ENCODE measurements around the gene RASAL1.
"Not testable (repeated sequence)": the region's sequence is repeated elsewhere in the genome, so short reads cannot be mapped to it uniquely, and the experiment has no call there.

Gene RASAL1

DNA sequence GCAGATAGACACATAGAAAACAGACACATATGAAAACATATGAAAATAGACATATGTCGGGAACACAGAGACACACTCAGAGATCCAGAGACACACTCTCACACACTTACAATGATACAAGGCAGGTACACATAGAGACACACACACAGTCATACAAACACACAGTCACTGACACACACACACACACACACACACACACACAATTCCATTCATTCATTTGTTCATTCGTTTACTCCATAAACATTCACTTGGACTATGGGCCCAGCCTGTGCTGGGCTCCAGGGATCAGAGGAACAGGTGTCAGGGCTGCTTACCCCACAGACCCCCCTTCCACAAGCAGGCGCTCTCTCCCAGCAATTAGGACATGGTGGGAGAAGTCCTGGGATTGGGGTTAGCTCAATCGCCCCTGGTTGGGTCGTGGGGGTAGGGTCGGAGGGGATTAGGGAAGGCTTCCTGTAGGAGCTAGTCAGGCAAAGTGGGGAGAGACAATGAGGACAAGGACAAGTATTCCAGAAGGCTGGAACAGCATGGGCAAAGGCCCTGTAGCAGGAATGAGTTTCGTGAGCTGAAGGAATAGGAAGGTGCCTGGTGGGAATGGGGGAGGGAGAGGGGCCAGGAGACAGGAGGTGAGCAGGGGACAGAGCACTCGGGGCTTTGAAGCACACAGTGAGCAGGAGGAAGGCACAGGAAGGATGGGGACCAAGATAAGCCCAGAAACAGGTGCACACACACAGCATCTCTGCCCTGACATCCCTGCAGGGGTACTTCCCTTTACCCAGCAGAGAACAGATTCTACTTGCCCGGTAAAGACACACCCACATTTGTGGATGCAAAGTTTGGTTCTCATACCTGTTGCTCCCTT lies 6.5 kb downstream of the RASAL1 start:
- in situ Hi-C loops (cut with MboI; ENCODE audit: low pct_unique_long_range_greater_than_20kb, low sequenced_read_pairs), result no loop called here
- DNase-seq, result no peak

DNA sequence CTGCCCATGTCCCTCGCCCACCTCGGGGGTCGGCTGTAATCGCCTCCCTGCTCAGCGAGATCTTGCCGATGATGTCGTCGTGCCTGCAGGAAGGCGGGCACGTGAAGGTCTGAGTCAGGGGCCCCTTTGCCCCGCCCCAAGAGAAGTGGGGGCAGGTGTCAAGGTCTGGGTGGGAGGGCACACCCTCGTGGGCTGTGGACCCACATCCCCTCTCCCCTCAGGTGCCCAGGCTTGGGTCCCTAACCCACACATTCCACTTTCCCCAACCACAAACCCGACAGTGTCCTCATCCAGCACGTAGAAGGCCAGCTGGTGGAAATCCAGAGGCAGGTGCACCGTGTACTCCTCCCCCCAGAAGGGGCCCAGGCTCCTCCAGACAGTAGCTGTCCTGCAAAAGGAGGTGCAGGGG lies 7.8 kb downstream of the RASAL1 start:
- in situ Hi-C loops (cut with MboI; ENCODE audit: low pct_unique_long_range_greater_than_20kb, low sequenced_read_pairs), result no loop called here

DNA sequence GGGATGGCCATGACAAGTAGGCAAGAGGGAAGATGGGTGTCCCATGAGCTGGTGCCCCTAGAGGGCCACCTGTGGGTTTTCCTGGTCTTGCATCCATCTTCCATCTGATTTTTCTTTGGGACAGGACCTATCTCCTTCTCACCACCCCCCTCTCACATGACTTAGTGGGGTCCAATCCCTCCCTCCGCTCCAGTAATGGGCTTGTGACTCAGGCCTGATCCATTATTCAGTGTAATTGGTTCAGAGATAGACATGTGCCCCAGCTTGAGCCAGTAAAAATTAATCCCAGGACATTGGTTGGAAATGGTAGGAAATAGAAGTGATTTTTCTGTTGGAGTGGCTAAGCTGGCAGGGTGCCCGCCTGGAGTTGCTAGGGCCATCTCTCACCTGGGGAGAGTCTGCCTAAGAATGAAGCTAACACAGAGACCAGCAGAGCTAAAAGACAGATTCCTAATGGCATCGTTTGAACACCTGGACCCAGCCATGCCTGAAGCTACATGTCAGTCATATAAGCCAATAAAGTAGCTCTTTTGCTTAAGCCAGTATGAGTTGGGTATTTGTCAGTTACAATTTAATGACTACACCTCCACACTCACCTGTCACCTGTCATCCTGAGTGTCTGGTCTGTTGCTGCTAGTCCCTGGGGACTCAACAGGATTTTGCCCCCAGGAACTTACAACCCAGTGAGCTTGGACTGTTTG lies 14.7 kb downstream of the RASAL1 start:
- no peak for DNase-seq
- in situ Hi-C loops (cut with MboI; ENCODE audit: low pct_unique_long_range_greater_than_20kb, low sequenced_read_pairs), result no loop called here

More for the DNA sequence above, 7.8 kb downstream of the RASAL1 start:
- DNase-seq, result no peak

GRCh38 chr12:113119980-113120669 lies 15.4 kb downstream of the RASAL1 start:
- in situ Hi-C loops (cut with MboI; ENCODE audit: low pct_unique_long_range_greater_than_20kb, low sequenced_read_pairs), result no loop called here
- no peak for DNase-seq

- in situ Hi-C loops (cut with MboI; ENCODE audit: low pct_unique_long_range_greater_than_20kb, low sequenced_read_pairs), result no loop called here
- DNase-seq, result no peak
These were observed 17.4 kb downstream of the RASAL1 start for GRCh38 chr12:113118142-113118541.

DNA sequence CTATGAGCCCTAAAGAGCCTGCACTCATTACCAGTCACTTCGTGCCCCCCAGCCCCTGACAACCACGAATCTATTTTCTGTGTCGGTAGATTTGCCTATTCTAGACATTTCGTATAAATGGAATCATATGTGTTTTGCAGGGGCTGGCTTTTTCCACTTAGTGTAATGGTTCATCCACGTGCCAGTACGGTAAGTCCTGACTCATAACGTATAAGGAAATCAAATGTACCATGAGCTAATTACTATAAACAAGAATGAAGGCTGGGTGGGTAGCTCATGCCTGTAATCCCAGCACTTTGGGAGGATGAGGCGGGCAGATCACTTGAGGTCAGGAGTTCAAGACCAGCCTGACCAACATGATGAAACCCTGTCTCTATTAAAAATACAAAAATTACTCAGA lies 17.9 kb downstream of the RASAL1 start:
- in situ Hi-C loops (cut with MboI; ENCODE audit: low pct_unique_long_range_greater_than_20kb, low sequenced_read_pairs); DNase-seq: not testable (repeated sequence)

DNA sequence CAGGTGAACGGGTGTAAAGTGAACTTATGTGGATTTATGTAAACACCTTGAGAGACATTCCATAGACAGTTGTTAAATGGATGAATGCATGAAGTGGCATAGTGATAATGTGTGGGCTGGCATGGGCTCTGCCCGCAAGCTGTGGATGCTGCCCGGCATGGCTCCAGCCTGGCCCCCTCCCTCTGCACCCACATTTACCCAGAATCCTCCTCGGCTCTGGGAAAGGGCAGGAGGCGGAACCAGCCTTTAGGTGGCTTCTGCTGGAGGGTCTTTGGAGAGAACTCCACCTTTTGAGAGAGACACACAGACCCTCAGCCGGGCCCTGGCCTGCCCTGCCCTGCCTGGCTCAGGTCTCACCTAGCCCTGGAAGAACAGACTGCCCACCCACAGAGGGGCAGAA lies 18.7 kb downstream of the RASAL1 start:
- in situ Hi-C loops (cut with MboI; ENCODE audit: low pct_unique_long_range_greater_than_20kb, low sequenced_read_pairs), result no loop called here
- DNase-seq, result no peak

- in situ Hi-C loops (cut with MboI; ENCODE audit: low pct_unique_long_range_greater_than_20kb, low sequenced_read_pairs), result no loop called here
- DNase-seq, result no peak
These were observed 20.0 kb downstream of the RASAL1 start for GRCh38 chr12:113115455-113116126.

- no peak for DNase-seq
- in situ Hi-C loops (cut with MboI; ENCODE audit: low pct_unique_long_range_greater_than_20kb, low sequenced_read_pairs), result no loop called here
These were observed 20.9 kb downstream of the RASAL1 start for GRCh38 chr12:113114447-113115178.

DNA sequence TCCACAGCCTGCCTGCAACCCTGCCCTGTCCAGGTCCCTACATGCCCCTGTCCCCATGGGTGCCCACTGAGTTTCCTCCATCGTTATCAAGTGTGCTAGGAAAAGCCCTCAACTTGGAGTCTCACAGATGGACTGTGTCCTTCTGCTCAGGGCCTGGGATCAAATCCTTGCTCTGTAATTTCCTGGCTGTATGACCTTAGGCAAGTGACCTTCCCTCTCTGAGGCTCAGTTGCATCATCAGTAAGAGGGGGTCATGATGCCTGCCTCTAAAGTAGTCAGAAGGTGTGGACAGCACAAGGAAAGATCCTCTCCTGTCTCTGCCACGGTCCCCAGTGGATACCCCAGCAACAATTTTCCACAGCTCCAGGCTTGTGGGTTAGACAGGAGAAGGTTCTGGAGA lies 22.2 kb downstream of the RASAL1 start:
- DNase-seq, result no peak
- in situ Hi-C loops (cut with MboI; ENCODE audit: low pct_unique_long_range_greater_than_20kb, low sequenced_read_pairs), result no loop called here

- in situ Hi-C loops (cut with MboI; ENCODE audit: low pct_unique_long_range_greater_than_20kb, low sequenced_read_pairs), result no loop called here
- DNase-seq, result no peak
These were observed 23.3 kb downstream of the RASAL1 start for GRCh38 chr12:113112043-113112899.

DNA sequence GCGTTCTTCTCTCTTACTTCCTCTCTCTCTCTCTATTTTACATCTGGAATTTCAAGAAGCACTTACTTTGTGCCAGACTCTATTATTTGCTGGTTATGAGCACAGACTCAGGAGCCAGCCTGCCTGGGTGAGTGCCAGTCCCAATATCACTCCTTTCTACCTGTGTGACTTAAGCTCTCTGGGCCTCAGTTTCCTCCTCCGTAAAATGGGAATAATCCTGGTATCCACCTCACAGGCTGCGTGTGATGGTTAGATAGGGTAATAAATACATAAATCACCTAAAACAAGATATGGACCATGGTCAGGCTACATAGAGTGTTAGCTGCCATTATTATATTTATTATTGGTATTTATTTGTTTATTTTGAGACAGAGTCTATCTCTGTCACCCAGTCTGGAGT lies 24.3 kb downstream of the RASAL1 start:
- no peak for DNase-seq
- in situ Hi-C loops (cut with MboI; ENCODE audit: low pct_unique_long_range_greater_than_20kb, low sequenced_read_pairs), result no loop called here

GRCh38 chr12:113109872-113110599 lies 25.5 kb downstream of the RASAL1 start:
- no peak for DNase-seq
- in situ Hi-C loops (cut with MboI; ENCODE audit: low pct_unique_long_range_greater_than_20kb, low sequenced_read_pairs), result no loop called here

GRCh38 chr12:113109360-113109759 lies 26.2 kb downstream of the RASAL1 start:
- no peak for DNase-seq
- in situ Hi-C loops (cut with MboI; ENCODE audit: low pct_unique_long_range_greater_than_20kb, low sequenced_read_pairs), result no loop called here

- no peak for DNase-seq
- in situ Hi-C loops (cut with MboI; ENCODE audit: low pct_unique_long_range_greater_than_20kb, low sequenced_read_pairs), result no loop called here
These were observed 27.3 kb downstream of the RASAL1 start for GRCh38 chr12:113108308-113108707.

DNA sequence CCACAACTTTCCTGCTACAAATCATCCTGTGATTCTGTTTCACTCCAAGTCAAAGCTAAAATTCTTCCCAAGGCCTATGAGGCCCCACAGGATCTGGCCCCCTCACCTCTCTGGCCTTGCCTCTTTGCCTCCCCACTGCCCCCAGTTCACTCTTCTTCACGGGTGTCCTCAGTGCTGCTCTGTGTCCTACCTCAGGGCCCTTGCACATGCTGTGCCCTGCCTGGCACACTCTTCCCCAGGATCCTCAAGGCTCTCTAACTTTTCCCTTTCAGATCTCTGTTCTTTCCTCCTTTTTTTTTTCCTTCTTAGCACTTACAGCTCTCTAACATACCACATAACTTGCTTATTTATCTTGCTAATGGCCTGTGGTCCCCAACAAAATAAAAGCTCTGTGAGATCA lies 29.2 kb downstream of the RASAL1 start:
- in situ Hi-C loops (cut with MboI; ENCODE audit: low pct_unique_long_range_greater_than_20kb, low sequenced_read_pairs), result no loop called here
- no peak for DNase-seq

GRCh38 chr12:113105606-113106271 lies 29.8 kb downstream of the RASAL1 start:
- in situ Hi-C loops (cut with MboI; ENCODE audit: low pct_unique_long_range_greater_than_20kb, low sequenced_read_pairs), result no loop called here
- DNase-seq, result no peak

All from KBM-7 (cell line).